ENCODE measurements around the gene KLF6.

GRCh38 chr10:3832022-3832786 lies 47.2 kb upstream of the KLF6 start:
- TF ChIP-seq POLR2A (IDR thresholded peaks at IDR 0.05; ENCODE audit: low read length) (no peak), GATA1 (IDR thresholded peaks at IDR 0.05; ENCODE audit: low read depth, low read length) (no peak)

Measured in erythroblast (primary cell).